ENCODE results near the gene NXN.

Gene NXN

DNA sequence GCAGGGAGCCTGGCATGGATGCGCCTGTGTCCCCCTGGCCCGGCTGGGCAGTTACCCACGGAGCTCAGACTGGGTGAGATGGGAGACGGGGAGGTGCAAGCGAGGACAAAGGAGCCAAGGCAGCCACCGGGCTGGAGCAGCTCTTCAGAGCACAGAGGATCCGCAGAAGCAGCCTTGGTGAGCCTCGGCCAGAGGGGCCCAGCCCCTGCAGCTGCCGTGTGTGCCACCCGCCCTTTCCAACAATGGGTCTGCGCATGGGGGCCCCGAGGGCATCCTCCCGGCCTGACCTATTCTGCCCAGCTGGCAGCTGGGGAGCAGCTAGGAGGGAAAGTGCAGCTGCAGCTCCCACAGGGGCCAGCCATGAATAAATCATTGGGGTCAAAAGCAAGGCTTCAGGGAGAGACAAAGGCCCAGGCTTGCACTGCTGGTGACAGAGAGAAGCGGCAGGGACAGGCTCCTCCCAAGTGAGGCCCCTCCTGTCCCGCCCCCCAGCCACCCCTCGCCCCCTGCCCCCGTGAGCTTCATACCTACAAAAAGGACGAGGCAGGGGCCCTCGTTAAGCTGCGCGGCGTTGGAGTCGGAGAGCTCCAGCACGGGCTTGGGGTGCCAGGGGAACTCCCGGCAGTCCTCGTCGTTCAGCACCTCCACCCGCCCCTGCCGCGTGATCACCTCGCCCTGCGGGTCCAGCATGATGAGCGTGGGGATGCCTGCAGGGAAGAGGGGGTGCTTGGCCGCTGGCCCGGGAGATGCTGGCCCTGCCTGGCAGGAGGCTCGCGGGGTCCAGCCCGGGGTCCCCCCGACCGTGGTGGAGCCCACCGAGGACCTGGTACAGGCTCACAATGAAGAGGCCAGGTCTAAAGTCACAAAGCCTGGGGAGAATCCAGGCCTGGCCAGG is 174.8 kb downstream of the NXN start:
- peak in 15 of 56 donors; percentile 7 to 47 (median 25) for DNase-seq

DNA sequence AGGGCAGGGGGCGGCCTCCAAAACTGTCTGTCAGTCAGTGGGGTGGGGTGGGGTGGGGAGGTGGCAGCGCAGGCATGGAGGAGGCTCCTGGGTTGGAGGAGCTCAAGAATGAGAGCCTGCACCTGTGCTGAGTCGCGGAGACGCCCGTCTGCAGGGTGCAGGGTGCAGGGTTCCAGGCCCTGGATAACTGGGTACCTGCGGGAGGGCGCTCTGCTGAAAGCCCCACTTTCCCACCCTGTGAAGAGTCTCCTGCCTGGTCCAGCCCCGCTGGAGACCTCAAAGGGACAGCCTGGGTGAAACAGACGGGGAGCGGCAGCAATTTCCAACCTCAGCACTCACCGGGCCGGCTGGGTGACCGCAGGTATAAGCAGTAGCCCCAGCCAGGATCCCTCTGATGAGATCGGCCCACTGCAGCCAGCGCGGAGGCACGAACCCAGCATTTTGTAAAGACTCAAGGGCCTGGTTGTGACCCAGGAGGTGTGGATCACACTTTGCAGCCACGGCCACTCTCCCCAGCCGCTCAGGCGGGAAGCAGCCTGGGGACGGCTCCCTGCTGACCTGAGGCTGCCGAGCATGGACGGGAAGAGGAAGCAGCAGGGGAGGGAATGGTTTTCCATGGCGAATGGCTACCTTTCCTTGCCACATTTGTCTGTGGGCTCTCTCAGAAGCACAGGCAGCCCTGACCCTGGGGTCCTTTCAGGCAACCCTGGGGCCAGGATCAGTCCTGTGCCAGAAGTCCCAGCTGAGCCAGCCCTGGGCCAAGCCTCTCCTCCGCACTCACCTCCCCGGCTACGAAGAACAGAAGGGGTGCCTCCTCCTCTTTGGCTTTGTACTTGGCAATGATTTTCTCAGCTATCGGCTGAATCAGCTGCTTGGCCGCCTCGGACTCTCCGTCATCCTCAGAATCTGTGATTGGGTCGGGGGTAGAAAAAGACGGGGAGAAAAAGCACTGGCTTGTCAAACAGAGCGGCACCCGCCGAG is 176.4 kb downstream of the NXN start:
- no peak for DNase-seq

DNA sequence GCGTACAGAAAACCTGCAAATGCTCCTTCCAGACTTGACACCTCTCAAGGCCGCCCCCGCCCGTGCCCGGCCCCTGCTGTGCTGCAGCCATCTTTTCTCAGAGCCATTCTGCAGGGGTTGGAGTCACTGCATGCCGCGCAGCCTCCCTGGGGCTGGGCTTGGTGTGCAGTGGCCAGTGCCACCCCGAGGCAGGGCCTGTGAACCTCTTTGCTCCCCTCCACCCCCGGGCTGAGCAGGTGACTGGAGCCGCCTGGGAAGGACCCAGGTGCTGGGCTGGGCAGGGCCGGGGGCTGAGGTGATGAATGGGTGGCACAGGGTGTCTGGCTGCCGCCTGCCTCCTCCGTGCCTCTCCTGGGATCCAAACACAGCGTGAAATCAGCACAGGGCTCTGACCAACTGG is 177.1 kb downstream of the NXN start:
- DNase-seq, result no peak

DNA sequence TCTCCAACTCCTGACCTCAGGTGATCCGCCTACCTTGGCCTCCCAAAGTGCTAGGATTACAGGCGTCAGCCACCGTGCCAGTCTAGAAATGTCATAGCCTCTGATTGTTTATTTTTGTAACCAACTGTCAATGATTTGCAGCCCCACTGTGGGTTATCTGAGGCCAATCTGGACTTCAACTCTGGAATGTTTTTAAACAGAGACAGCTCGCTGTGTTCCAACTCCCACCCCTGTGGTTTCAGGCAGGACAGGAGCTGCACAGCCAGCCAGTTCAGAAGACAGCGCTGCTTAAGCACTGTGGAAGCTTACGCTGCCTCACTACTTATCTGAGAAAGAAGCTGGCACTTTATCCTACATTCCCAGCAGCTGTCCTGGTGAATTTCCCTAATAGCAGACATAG is 177.9 kb downstream of the NXN start:
- DNase-seq, result no peak

DNA sequence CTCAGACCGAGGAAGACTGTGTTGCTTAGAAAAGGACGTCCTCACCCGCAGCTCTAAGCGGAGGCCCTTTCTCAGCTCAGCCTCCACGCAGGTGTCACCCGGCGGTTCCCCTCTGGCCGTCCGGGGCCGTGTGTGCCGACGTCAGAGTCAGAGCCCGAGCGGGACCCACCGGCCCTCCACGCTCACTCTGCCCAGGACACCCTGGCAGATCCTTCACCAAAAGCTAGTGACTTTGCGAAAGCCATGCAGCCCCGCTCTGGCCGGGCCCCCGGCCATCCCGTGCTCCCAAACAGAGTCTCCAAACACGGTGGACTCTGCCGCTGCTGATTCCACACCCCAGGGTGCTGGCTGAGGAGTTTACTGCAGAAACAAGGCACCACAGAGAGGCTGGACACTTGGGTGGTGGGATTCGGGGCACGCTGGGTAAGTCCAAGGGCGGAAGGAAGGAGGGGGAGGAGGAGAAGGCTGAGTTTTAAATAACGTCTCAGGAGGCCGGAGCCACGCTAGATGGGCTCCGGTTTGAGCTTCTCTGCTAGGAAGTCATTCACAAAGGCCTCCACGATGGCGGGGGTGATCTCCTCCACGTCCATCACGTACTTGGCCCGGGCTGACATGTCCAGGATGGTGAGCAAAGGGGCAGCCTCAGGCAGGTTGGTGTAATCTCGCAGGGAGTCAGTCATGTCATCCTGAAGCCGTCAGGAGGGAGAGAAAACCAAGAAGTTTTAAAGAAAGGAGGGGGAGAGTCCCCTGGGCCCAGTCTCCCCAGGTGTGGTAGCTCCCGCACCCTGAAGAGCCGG is 178.9 kb downstream of the NXN start:
- DNase-seq, result no peak

DNA sequence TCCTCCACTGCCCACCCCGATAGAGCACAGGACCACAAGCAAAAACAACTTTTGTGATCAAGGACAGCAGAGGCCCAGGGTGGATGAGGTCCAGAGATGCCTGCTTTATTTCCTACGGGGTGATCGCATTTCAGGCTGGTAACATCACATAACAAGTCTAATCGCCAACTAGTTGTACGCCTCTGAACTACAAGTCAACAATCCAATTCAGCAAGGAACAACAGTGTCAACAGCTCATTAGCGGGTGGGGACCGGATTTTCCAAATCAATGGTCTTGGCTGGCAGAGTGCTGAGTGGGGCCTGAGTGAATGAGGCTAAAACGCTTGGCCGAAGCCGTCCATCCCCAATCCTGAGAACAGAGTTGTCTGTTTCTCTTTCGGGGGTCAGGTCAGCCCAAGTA is 180.3 kb downstream of the NXN start:
- DNase-seq, result no peak

DNA sequence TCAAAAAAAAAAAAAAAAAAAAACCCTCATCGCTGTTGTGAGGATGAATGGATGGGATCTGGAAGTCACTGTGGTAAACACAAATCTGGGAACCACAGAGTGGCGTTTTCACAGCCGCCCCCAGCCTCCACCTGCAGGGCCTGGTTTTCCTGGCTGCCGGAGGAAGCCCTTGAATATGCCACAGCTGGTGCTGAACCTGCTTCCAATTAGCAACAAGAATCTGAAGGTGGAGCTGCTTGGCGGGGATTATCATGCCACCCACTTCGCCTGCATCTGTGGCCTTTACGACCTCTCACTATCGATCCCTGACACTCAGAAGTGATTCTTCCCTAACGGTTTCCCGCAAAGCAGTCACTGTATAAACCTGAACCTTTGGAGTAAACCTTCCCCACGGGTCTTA is 181.3 kb downstream of the NXN start:
- DNase-seq, result no peak

DNA sequence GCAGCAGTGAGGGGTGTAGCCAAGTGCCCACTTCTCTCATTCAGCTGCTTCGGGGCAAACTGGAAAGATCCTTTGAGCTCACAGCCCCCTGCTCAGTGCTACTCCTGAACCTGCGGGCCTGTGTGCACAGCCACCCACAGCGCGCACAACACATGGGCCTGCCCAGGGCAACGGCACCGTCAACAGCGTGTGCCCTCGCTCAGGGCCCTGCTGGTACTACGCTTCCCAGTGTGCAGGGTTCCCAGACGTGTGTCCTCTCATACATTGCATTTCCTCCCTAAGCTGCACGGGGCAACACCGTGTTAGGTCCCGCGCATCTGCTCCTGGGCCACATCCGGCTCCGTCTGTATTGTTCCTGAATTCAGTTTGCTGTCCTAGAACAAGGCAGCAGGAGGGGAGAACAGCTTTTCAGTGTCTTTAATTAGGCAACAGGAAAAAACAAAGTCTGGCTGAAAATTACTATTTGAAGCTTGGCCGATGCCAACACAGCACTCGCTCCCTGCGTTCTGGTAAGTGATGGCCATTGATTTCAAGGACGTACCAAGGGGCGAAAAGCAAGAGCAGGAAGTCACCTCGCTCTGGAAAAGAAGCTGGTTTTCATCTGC is 182.2 kb downstream of the NXN start:
- no peak for DNase-seq

DNA sequence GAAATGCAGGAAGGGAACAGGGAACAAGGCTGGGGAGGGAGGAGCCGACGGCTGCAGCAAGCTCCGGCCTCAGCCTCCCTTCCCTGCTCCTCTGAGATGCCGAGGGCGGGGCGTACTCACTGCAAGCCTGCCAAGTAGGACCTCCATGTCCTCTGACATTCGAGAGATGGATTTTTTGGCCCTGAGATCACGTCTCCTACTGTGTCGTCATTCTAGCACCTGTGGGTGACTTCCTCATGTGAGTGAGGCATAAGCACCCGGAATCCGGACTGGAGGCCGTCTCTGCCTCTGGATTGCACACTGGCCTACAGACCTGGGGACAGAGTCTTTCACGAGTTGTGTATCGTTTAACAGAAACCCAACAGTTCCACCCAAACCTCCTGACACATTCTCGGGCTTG is 183.0 kb downstream of the NXN start:
- DNase-seq, result no peak

DNA sequence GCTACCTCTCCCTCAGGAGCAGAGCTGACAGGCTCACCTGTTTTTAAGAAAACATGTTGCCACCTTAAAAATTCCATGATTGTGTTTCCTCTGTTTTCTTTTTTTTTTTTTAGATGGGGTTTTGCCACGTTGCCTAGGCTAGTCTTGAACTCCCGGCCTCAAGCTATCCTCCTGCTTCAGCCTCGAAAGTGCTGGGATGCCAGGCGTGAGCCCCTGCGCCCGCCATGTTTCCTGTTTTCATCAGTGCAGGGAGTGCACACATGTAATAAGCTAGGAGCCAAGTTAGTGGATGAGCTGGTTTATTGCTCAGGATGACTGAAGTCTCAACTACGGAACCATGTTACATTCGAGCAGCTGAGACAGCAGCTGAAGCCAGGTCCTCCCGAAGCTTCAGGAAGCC is 183.9 kb downstream of the NXN start:
- DNase-seq, result no peak

DNA sequence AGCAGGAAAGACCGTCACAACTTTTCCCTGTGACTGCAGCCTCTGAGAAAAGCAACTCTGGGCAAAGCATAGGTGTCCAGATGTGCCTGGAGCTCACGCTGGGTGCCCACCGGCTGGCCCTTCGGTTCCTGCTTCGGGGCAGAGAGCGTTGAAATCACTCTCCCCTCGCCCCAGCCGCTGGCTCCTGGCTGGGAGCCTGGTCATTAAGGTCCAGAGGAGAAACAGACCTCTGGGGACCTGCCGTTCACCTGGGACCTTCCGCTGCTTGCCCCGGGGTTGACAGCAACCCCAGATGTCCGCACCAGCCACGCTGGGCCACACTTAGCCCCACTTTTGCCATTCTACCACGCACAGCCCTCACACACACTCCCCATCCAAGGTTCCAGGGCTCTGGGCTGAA is 184.3 kb downstream of the NXN start:
- no peak for DNase-seq

DNA sequence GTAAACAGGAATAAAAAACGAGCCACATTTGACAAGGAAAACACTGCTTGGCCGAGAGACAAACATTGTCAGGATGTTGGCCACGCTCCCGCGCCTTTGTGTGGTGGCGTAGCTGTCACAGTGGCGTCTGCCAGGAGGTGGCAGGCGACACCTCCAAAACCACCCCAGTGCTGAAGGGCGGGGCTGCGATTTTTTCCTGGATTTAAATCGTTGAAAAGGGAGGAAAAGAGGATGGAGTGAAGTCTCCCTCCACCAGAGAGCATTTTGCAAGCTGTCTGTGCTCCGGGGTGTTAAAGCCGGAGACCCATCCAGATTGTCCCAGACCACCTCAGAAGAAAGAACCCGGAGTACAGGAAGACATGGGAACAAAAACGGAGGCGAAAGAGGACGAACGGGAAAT is 184.7 kb downstream of the NXN start:
- DNase-seq, result peak; percentile 19 to 91 (median 70)

DNA sequence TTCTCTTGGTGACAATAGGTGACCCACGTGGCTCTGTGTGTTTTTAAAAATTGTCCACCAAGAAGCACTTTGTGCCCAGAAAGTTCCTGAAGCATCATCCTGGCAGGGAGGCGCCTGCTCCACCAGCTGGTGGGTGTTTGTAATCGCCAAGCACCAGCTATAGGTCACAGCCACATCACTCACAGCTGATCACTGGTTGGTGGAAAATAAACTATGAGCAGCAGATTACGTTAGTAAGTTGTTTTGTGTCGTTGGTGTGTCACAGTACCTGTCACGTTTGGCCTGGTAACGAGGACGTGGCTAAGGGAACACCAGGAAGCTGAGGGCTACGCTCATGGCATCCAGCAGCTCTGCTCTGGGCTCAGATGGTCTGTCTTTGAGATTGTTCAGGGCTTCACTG is 187.3 kb downstream of the NXN start:
- no peak for DNase-seq

DNA sequence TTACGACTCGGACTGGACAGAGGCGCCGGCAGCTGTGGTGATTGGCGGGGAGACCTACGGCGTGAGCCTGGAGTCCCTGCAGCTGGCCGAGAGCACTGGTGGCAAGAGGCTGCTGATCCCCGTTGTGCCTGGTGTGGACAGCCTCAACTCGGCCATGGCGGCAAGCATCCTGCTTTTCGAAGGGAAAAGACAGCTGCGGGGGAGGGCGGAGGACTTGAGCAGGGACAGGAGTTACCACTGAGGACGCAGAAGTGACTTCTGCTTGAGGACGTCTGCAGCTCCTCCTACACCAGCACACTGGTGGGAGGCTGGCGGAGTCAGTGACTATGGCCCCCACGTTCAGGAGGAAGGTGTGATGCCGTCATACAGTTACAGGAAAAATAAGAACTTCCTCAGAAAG is 187.7 kb downstream of the NXN start:
- DNase-seq, result no peak

DNA sequence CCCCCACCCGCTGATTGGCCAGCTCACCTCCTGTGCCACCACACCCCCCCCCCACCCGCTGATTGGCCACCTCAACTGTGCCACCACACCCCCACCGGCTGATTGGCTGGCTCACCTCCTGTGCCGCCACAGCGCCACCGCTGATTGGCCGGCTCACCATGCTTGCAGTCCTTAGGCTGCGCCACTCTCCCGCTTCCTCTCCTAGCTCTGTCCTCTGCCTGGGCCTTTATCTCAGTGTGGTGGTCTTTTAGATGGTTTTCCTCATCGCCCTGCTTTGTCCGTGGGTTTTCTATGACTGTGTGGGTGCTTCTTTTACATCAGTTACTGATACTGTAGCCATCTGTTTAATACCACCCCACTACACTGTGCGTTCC is 188.7 kb downstream of the NXN start:
- peak in 3 of 56 donors; percentile 15 to 41 (median 30) for DNase-seq

DNA sequence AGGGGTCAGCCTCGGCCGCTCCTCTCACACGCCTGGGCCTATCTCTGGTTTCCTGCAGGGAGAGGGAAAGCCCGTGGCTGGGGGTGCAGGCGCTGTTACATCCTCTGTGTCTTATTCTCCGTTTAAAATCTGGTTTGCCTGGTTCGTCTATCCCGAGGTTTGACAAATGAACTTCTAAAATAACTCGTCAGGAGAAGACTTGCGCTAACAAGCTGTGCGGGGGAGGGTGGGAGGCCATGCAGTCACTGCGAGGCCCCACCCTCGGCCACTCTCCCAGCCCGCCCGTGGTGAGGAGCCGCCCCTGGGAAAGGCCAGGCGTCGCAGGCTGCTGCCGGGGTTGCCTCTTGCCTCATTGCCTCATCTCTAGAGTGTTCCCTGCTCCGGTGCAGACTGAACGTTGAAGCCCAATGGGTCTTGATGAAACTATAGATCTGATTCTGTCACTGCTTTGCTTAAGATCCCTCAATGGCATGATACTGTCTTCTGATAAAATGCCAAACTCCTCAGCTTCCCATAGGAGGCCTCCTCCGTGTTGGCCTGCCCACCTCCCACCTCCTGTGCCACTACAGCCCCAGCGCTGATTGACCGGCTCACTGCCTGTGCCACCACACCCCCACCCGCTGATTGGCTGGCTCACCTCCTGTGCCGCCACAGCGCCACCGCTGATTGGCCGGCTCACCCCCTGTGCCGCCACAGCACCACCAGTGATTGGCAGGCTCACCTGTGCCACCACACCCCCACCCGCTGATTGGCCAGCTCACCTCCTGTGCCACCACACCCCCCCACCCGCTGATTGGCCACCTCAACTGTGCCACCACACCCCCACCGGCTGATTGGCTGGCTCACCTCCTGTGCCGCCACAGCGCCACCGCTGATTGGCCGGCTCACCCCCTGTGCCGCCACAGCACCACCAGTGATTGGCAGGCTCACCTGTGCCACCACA is 189.4 kb downstream of the NXN start:
- DNase-seq, result peak in 4 of 56 donors; percentile 18 to 69 (median 44)

DNA sequence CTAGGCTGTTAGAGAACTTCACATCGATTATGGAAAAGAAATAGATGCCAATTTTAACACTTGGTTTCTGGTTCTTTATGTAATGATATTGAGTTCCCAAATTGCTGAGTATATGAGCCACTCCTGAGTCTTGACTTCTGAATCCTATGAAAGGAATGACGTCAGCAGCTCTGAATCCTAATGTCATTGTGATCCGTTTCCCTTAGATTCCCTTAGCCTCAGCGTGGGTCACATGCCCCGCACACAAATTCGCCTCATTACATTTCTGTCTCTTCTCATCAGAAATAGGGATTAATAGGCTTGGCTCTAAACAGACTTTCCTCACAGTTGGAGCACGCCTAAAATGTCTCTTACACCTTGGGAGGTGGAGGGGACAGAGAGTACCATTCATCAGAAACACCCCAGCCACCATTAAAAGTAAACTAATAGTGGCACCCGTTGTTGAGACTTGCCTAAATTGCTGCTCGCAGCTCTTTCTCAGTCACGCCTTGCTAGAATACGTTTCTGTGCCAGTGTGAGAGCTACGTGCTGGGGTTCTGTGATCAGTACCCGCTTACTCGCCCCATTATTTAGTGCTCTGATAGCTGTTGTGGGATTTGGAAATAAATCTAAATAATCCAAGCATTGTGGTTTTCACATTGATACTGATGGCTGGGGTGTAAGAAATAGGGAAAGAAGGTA is 190.3 kb downstream of the NXN start:
- DNase-seq, result no peak

DNA sequence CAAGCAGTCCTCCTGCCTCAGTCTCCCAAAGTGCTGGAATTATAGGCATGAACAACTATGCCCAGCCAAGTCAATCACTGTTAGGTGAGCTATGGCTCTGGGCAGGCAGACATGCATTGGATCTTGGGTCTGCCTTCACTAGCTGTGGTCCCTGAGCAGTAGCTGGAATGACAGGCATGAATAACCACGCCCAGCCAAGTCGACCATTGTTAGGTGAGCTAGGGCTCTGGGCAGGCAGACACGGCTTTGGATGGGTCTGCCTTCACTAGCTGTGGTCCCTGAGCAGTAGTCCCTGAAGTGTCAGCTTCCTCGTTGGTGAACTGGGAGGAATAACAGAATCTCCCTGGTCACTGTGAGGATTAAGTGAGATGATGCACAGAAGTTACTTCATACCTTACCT is 191.0 kb downstream of the NXN start:
- no peak for DNase-seq

DNA sequence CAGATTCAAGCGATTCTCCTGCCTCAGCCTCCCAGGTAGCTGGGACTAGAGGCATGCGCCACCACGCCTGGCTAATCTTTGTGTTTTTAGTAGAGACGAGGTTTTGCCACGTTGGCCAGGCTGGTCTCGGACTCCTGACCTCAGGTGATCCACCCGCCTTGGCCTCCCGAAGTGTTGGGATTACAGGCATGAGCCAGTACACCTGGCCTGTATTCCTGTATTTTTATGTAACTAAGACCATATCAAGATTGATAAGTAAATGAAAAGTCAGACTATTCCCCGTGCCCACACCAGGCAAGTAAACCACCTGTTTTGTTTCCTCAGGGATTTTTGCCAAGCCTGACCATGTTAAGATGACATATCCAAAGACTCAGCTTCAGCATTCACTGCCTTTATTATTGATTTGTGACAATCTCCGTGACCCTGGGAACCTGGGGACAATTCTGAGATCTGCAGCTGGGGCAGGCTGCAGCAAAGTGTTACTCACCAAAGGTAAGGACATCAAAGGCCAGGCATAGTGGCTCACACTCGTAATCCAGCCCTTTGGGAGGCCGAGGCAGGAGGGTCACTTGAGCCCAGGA is 191.8 kb downstream of the NXN start:
- DNase-seq, result no peak
